ENCODE measurements around the gene ANXA8L1.
"Not testable (repeated sequence)": the region's sequence is repeated elsewhere in the genome, so short reads cannot be mapped to it uniquely, and the experiment has no call there.

- TF ChIP-seq CTCF, POLR2AphosphoS5, POLR2A, EP300 (IDR thresholded peaks at IDR 0.05): not testable (repeated sequence)
Observed at GRCh38 chr10:46391422-46391821, 15.8 kb downstream of the ANXA8L1 start.
